WERI-Rb-1 (cell line): ENCODE results near the gene LRRK2.
"Not testable (repeated sequence)": the region's sequence is repeated elsewhere in the genome, so short reads cannot be mapped to it uniquely, and the experiment has no call there.

Experiments
- DNase-seq: peaks from one replicate; pipeline ENCODE4 v3.0.0-alpha.2; 2020
- H3K27ac ChIP-seq: fragments of 250-450 bp; sonication (Bioruptor Pico); 2 replicates; pipeline ENCODE4 v1.5.1; 2020; ENCODE audit warnings: mild to moderate bottlenecking, moderate library complexity
- H3K27me3 ChIP-seq: fragments of 250-450 bp; sonication (Bioruptor Pico); 2 replicates; pipeline ENCODE4 v1.5.1; 2021; ENCODE audit warnings: mild to moderate bottlenecking, low read depth, moderate library complexity; ENCODE audit not compliant: insufficient read depth, severe bottlenecking
- H3K36me3 ChIP-seq: fragments of 250-450 bp; sonication (Bioruptor Pico); 2 replicates; pipeline ENCODE4 v1.5.1; 2020; ENCODE audit warnings: mild to moderate bottlenecking, moderate library complexity
- H3K4me3 ChIP-seq: 2 replicates; pipeline ENCODE4 v1.5.1; 2011; ENCODE audit warnings: low read depth, mild to moderate bottlenecking, control low read depth, low read length
- H3K9me3 ChIP-seq: fragments of 250-450 bp; sonication (Bioruptor Pico); 2 replicates; pipeline ENCODE4 v1.5.1; 2021; ENCODE audit warnings: mild to moderate bottlenecking, moderate library complexity; ENCODE audit not compliant: severe bottlenecking
- CTCF ChIP-seq: IDR thresholded peaks from 2 replicates; pipeline ENCODE4 v1.5.1; 2011; ENCODE audit warnings: low read depth, mild to moderate bottlenecking, control low read depth, inconsistent platforms, low read length

The LRRK2 gene

GRCh38 chr12:40240779-40241178, 16.0 kb downstream of the LRRK2 start:
- no peaks in the 10 kb centered on the region for H3K9me3 ChIP-seq
- no peak for DNase-seq
- H3K4me3 ChIP-seq: no peak overlapping the region
- H3K27me3 ChIP-seq: no peaks in the 10 kb centered on the region
- TF ChIP-seq CTCF: no peak
- no peaks in the 10 kb centered on the region for H3K36me3 ChIP-seq
- H3K27ac ChIP-seq: no peak overlapping the region

- Histone ChIP-seq H3K9me3 (no peaks in the 10 kb centered on the region), H3K4me3 (no peak overlapping the region), H3K36me3 (no peaks in the 10 kb centered on the region), H3K27ac (no peak overlapping the region), H3K27me3 (no peaks in the 10 kb centered on the region)
- DNase-seq: no peak
- TF ChIP-seq CTCF: no peak
These were observed 16.9 kb downstream of the LRRK2 start for GRCh38 chr12:40241741-40242140.

GRCh38 chr12:40244526-40245156, 19.8 kb downstream of the LRRK2 start:
- H3K27me3 ChIP-seq, H3K4me3 ChIP-seq, H3K36me3 ChIP-seq, H3K27ac ChIP-seq, DNase-seq, H3K9me3 ChIP-seq: not testable (repeated sequence)

GRCh38 chr12:40248034-40248433, 23.2 kb downstream of the LRRK2 start:
- TF ChIP-seq CTCF: no peak
- Histone ChIP-seq H3K4me3 (no peak overlapping the region), H3K36me3 (no peaks in the 10 kb centered on the region), H3K27ac (no peak overlapping the region), H3K27me3 (no peaks in the 10 kb centered on the region), H3K9me3 (no peaks in the 10 kb centered on the region)
- no peak for DNase-seq

- H3K36me3 ChIP-seq: no peaks in the 10 kb centered on the region
- no peak for TF ChIP-seq CTCF
- no peaks in the 10 kb centered on the region for H3K27me3 ChIP-seq
- no peak overlapping the region for H3K4me3 ChIP-seq
- no peak overlapping the region for H3K27ac ChIP-seq
- H3K9me3 ChIP-seq: no peaks in the 10 kb centered on the region
- DNase-seq: no peak
These were observed 23.9 kb downstream of the LRRK2 start for GRCh38 chr12:40248585-40249297.

- H3K27ac ChIP-seq, DNase-seq, H3K9me3 ChIP-seq, H3K27me3 ChIP-seq, H3K36me3 ChIP-seq, H3K4me3 ChIP-seq: not testable (repeated sequence)
These were observed 25.9 kb downstream of the LRRK2 start for GRCh38 chr12:40250652-40251051.

GRCh38 chr12:40253936-40254335, 29.1 kb downstream of the LRRK2 start:
- no peaks in the 10 kb centered on the region for H3K36me3 ChIP-seq
- TF ChIP-seq CTCF: no peak
- H3K9me3 ChIP-seq: no peaks in the 10 kb centered on the region
- DNase-seq: no peak
- H3K4me3 ChIP-seq: no peak overlapping the region
- H3K27ac ChIP-seq: no peak overlapping the region
- H3K27me3 ChIP-seq: no peaks in the 10 kb centered on the region
